ENCODE data around the gene PBX4.

PBX4 gene

GRCh38 chr19:19540064-19540714, 78.3 kb downstream of the PBX4 start:
- peak; percentile 67 to 83 for DNase-seq (ENCODE audit: low read depth in 2 of 2)

- DNase-seq (ENCODE audit: low read depth in 2 of 2) = no peak
Measured at GRCh38 chr19:19539698-19540063, 78.8 kb downstream of the PBX4 start.

- DNase-seq (ENCODE audit: low read depth in 2 of 2) = no peak
Measured at GRCh38 chr19:19538785-19539166, 79.7 kb downstream of the PBX4 start.

- peak in 1 of 2 donors; percentile 24 for DNase-seq (ENCODE audit: low read depth in 2 of 2)
Measured at GRCh38 chr19:19538061-19538784, 80.3 kb downstream of the PBX4 start, which contains the start of gene CILP2. CILP2 (plus strand) TSS chr19:19538265; CDS start chr19:19538350, 85 bp downstream.

- DNase-seq (ENCODE audit: low read depth in 2 of 2) = no peak
Measured at GRCh38 chr19:19537075-19538048, 81.1 kb downstream of the PBX4 start.

GRCh38 chr19:19535311-19536191, 82.9 kb downstream of the PBX4 start:
- DNase-seq (ENCODE audit: low read depth in 2 of 2) = no peak

- no peak for DNase-seq (ENCODE audit: low read depth in 2 of 2)
Measured at GRCh38 chr19:19534556-19535265, 83.8 kb downstream of the PBX4 start.

GRCh38 chr19:19533841-19534240, 84.6 kb downstream of the PBX4 start:
- DNase-seq (ENCODE audit: low read depth in 2 of 2) = no peak

- no peak for DNase-seq (ENCODE audit: low read depth in 2 of 2)
Measured at GRCh38 chr19:19532806-19533701, 85.4 kb downstream of the PBX4 start.

- DNase-seq (ENCODE audit: low read depth in 2 of 2) = peak; percentile 81 to 82
Measured at GRCh38 chr19:19531951-19532805, 86.3 kb downstream of the PBX4 start.

GRCh38 chr19:19530889-19531288, 87.6 kb downstream of the PBX4 start:
- DNase-seq (ENCODE audit: low read depth in 2 of 2) = no peak

- no peak for DNase-seq (ENCODE audit: low read depth in 2 of 2)
Measured at GRCh38 chr19:19530423-19530804, 88.1 kb downstream of the PBX4 start.

GRCh38 chr19:19529783-19530422, 88.6 kb downstream of the PBX4 start:
- DNase-seq (ENCODE audit: low read depth in 2 of 2) = no peak

GRCh38 chr19:19528721-19529490, 89.6 kb downstream of the PBX4 start, which contains the start of gene YJEFN3:
YJEFN3 (plus strand) TSS chr19:19528911; CDS start chr19:19528933, 22 bp downstream.
- no peak for DNase-seq (ENCODE audit: low read depth in 2 of 2)

- DNase-seq (ENCODE audit: low read depth in 2 of 2) = no peak
Measured at GRCh38 chr19:19527674-19528625, 90.5 kb downstream of the PBX4 start.

- no peak for DNase-seq (ENCODE audit: low read depth in 2 of 2)
Measured at GRCh38 chr19:19527371-19527656, 91.2 kb downstream of the PBX4 start.
